Measurements from ENCODE around the gene TUBD1. TPM values are rescaled to one million over a fixed set of nuclear protein-coding genes. Genes with fewer than 3 reads are reported as not detected.
"Not testable (repeated sequence)": the region's sequence is repeated elsewhere in the genome, so short reads cannot be mapped to it uniquely, and the experiment has no call there.

The TUBD1 gene
- total and polyA plus RNA-seq, 7 donors = 4.7 to 8.8 (median 6.5) TPM

DNA sequence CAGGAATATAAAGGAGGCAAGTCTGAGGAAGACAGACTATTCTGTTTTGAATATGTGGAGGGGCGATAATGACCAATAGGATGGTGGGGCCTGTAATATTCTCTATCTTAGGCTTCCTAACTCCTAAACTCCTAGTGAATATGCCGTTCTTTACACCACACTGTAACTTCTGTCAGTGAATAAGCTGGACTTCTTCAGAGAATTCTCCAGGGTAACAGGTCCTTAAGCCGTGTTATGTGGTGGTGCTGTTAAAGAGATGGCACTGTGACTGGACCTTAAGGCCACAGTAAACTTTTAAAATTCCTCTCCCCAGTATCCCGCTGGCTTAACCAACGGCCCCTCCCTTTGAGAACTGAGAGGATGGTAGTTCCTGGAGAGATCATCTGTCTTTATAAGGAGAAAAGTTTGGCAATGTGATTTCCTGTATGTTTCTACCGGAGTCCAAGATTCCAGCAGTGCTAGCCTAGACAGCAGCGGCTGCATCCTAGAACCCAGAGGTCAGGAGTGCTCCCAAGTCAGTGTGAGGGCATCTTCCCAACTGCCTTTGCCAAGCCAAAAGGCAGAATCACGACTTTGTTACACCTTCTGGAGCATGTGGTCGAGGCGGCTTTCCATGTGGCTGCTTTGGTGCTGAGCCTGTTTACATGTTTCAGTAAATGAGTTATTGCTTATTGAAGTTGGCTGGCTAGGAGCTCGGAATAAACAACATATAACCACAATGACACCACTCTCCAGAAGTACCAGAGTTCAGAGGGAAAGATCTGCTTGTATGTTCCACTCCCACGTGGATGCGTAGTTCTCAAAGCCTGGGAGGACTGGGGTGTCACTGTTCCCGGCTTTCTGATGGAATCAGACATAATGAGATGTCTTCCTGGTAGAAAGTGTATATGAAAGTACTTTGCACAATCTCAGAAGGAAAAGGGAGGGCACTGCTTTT, 41.0 kb downstream of the TUBD1 start:
- ATAC-seq (peak; percentile 10 to 65 (median 30)), DNase-seq (peak in 1 of 2 donors; percentile 50)
- Histone ChIP-seq H3K36me3 (ENCODE audit: insufficient read depth in 1 of 2, low read depth in 1 of 2) (no peaks in the 10 kb centered on the region), H3K9me3 (no peaks in the 10 kb centered on the region), H3K4me3 (no peak overlapping the region), H3K4me1 (peaks cover 27% of the 10 kb centered on the region), H3K27me3 (ENCODE audit: insufficient read depth in 3 of 3, low read length in 2 of 3) (no peaks in the 10 kb centered on the region), H3K27ac (peak overlapping the region; percentile 61)
- TF ChIP-seq, protein P1, sequence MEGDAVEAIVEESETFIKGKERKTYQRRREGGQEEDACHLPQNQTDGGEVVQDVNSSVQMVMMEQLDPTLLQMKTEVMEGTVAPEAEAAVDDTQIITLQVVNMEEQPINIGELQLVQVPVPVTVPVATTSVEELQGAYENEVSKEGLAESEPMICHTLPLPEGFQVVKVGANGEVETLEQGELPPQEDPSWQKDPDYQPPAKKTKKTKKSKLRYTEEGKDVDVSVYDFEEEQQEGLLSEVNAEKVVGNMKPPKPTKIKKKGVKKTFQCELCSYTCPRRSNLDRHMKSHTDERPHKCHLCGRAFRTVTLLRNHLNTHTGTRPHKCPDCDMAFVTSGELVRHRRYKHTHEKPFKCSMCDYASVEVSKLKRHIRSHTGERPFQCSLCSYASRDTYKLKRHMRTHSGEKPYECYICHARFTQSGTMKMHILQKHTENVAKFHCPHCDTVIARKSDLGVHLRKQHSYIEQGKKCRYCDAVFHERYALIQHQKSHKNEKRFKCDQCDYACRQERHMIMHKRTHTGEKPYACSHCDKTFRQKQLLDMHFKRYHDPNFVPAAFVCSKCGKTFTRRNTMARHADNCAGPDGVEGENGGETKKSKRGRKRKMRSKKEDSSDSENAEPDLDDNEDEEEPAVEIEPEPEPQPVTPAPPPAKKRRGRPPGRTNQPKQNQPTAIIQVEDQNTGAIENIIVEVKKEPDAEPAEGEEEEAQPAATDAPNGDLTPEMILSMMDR (IDR thresholded peaks at IDR 0.05) = no peak
- 43 to 52% (median 51%) methylated on average over 14 of the region's 14 CpGs for WGBS, 3 donors
- intact Hi-C loops (cut with DNase I) = no loop called here

DNA sequence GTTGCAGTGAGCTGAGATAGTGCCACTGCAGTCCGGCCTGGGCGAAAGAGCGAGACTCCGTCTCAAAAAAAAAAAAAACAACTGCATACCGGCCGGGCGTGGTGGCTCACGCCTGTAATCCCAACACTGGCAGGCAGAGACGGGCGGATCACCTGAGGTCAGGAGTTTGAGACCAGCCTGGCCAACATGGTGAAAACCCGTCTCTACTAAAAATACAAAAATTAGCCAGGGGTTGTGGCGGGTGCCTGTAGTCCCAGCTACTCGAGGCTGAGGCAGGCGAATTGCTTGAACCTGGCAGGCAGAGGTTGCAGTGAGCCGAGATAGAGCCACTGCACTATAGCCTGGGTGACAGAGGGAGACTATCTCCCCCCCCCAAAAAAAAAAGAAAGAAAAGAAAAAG, 42.4 kb downstream of the TUBD1 start:
- H3K36me3 ChIP-seq (ENCODE audit: insufficient read depth in 1 of 2, low read depth in 1 of 2); ATAC-seq; H3K27me3 ChIP-seq (ENCODE audit: insufficient read depth in 3 of 3, low read length in 2 of 3); intact Hi-C loops (cut with DNase I); H3K9me3 ChIP-seq; DNase-seq; H3K27ac ChIP-seq; H3K4me3 ChIP-seq: not testable (repeated sequence)
- peaks cover 41% of the 10 kb centered on the region for H3K4me1 ChIP-seq
- WGBS, 3 donors = 72 to 80% (median 76%) methylated on average over 15 of the region's 15 CpGs

DNA sequence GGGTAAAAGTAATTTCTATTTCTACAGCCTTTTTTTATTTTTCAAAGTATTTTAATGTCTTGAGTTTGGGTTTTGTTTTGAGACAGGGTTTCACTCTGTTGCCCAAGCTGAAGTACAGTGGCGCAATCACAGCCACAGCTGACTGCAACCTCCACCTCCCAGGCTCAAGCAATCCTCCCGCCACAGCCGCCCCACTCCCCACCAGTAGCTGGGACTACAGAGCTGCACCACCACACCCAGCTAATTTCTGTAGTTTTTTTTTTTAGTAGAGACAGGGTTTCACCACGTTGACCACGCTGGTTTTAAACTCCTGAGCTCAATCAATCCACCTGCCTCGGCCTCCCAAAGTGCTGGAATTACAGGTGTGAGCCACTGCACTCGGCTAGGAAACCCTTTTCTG, 44.0 kb downstream of the TUBD1 start:
- TF ChIP-seq, protein P1 (IDR thresholded peaks at IDR 0.05) = no peak
- Histone ChIP-seq H3K27me3 (ENCODE audit: insufficient read depth in 3 of 3, low read length in 2 of 3) (no peaks in the 10 kb centered on the region), H3K27ac (peak overlapping the region; percentile 17), H3K4me3 (no peak overlapping the region), H3K36me3 (ENCODE audit: insufficient read depth in 1 of 2, low read depth in 1 of 2) (no peaks in the 10 kb centered on the region), H3K4me1 (peaks cover 51% of the 10 kb centered on the region), H3K9me3 (no peaks in the 10 kb centered on the region)
- ATAC-seq (no peak), DNase-seq (peak; percentile 72 to 76)
- intact Hi-C loops (cut with DNase I) = loop anchor here in 1 of 2 donors (5.0 kb wide), 1 partner anchor 91 kb away; no protein-coding TSS in a partner anchor
- 75 to 89% (median 79%) methylated on average over 6 to 7 of the region's 7 CpGs for WGBS, 3 donors

DNA sequence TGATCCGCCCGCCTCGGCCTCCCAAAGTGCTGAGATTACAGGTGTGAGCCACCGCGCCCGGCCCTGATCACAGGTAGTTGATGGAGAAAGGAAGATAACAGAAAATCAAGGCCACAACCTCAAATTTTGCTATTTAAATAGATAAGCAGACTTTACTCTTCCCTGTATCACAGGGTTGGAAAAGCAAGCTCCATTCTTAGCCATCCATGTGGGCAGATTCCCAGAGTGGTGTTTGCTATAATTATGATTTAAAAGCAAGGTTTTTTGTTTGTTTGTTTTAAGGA, 44.4 kb downstream of the TUBD1 start:
- intact Hi-C loops (cut with DNase I) = loop anchor here in 1 of 2 donors (5.0 kb wide), 1 partner anchor 91 kb away; no protein-coding TSS in a partner anchor
- no peaks in the 10 kb centered on the region for H3K27me3 ChIP-seq (ENCODE audit: insufficient read depth in 3 of 3, low read length in 2 of 3)
- no peaks in the 10 kb centered on the region for H3K9me3 ChIP-seq
- H3K27ac ChIP-seq = peak overlapping the region; percentile 17
- ATAC-seq = no peak
- no peak overlapping the region for H3K4me3 ChIP-seq
- H3K36me3 ChIP-seq (ENCODE audit: insufficient read depth in 1 of 2, low read depth in 1 of 2) = no peaks in the 10 kb centered on the region
- peaks cover 51% of the 10 kb centered on the region for H3K4me1 ChIP-seq
- 89 to 95% (median 93%) methylated on average over 6 of the region's 6 CpGs for WGBS, 3 donors
- DNase-seq = no peak
- TF ChIP-seq, protein P1 (IDR thresholded peaks at IDR 0.05) = no peak

DNA sequence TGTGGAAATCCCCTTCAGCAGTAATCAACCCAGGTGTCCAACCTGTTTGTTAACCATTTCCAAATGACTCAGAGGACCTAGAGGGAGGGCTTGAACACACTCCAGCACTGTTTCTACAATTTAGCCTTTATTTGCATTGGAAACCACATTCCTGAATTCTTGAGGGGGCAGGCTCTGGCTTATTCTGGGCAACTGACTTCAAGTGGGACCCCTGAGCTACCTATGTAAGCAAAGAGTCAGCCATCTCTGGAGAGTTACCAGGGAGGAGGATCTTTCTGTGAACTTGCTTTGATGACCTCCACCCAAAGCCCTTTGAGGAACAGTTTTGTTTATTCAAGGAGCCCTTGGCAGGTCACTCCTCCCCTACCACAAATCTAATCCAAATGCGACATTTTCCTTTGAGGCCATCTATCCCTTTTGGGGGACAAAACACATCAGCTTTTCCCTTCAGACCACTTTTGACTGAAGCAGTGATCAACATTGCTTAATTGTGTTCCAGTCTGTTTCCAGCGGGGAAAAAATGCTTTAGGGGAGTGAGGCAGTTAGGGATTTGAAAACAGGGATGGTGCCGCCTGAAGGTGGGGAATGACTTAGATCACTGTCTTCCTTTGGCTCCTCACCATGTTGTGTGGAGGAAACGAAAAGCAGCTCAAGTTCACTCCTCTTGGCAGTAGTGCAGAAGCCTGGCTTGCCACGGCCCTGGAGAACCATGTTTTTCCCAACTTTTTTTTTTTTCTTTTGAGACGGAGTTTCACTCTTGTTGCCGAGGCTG, 46.2 kb downstream of the TUBD1 start:
- ATAC-seq (peak; percentile 24 to 65 (median 48)), DNase-seq (peak; percentile 41 to 79)
- 10 to 26% (median 19%) methylated on average over 7 of the region's 7 CpGs for WGBS, 3 donors
- Histone ChIP-seq H3K9me3 (no peaks in the 10 kb centered on the region), H3K4me3 (peak overlapping the region; percentile 9), H3K36me3 (ENCODE audit: insufficient read depth in 1 of 2, low read depth in 1 of 2) (no peaks in the 10 kb centered on the region), H3K4me1 (peaks cover 40% of the 10 kb centered on the region), H3K27me3 (ENCODE audit: insufficient read depth in 3 of 3, low read length in 2 of 3) (no peaks in the 10 kb centered on the region), H3K27ac (peak overlapping the region; percentile 92)
- TF ChIP-seq, protein P1 (IDR thresholded peaks at IDR 0.05) = no peak
- intact Hi-C loops (cut with DNase I) = loop anchor here (2.0 to 5.0 kb wide), 2 partner anchors 62 to 89 kb away; no protein-coding TSS in a partner anchor
